HL-60/S4 treated with retinoic acid at 250 ng/mL for 4 days and 3 days (cell line): Measurements from ENCODE around the gene RFX7.
"Not testable (repeated sequence)": the region's sequence is repeated elsewhere in the genome, so short reads cannot be mapped to it uniquely, and the experiment has no call there.

Source experiments
- in situ Hi-C: fragments of 300-500 bp; cut with MboI; formaldehyde crosslinking; loops from 2 replicates; pipeline ENCODE4 v1.7.0; 2022; ENCODE audit warnings: low sequenced_read_pairs

RFX7 gene

DNA sequence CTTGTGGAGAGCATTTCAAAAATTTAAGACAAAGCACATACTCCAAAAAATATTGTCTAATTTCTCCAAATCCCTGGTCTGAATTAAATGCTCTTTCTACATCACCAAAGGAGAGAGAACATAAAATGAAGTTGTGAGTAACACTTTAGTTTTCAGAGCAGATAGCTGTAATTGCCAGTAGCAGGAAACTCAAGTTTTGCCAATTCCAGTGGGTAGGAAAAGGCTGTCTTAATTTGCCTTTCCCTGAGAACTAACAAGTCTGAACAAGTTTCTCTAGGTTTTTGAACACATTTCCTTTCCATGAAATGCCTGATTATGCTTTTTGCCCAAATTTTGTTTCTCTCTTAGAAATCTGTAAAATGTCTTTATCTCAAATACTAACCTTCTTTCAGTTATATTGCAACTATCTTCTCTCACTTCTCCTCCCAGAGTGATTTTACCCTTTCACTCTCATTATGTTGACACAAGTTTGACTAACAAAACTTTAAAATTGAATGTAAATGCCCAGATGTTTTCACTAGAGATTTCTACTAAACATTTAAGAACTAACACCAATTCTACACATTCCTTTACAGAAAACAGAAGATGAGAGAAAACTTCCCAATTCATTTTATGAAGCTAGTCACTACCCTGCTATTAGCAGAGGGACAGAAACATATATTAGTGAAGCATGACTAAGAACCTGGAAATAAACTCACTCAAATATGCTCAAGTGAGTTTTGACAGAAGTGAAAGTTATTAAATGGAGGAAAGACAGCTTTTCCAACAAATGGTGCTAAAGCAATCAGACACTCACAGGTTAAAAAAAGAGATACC is 38.4 kb downstream of the RFX7 start:
- in situ Hi-C loops = no loop called here

DNA sequence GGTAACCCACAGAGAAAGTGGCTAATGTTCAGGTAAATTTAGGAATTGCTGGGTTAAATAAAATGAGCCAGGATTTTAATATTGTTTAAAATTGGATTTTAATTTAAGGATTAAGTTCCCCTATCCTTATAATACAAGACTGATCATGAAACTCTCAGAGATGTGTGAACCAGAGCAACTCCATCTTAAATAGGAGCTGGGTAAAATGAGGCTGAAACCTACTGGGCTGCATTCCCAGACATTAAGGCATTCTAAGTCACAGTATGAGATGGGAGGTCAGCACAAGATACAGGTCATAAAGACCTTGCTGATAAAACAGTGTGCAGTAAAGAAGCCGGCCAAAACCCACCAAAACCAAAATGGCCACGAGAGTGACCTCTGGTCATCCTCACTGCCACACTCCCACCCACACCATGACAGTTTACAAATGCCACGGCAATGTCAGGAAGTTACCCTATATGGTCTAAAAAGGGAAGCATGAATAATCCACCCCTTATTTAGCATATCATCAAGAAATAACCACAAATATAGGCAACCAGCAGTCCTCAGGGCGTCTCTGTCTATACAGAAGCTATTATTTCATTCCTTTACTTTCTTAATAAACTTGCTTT is 40.3 kb downstream of the RFX7 start:
- in situ Hi-C loops = not testable (repeated sequence)

GRCh38 chr15:56202701-56203100 is 41.0 kb downstream of the RFX7 start:
- in situ Hi-C loops = no loop called here

GRCh38 chr15:56199038-56199437 is 44.6 kb downstream of the RFX7 start:
- in situ Hi-C loops = no loop called here

DNA sequence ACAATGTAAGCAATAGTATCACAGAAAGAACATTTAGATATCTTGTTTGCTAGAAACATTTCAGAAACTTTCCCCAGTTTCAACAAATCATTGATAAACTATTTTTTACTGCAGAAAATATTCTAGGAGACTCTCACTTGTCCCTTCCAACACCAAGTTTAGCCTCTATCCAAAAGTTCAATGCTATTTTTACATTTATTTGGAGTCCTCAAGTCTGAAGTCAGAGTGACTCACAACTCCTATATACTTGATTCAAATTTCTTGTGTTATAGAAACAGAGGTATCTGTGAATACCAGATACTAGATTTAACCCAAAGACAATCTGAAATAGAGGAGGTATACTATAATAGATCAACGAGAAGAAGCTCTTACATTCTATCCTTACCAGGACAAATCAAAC is 49.6 kb downstream of the RFX7 start:
- in situ Hi-C loops = no loop called here

DNA sequence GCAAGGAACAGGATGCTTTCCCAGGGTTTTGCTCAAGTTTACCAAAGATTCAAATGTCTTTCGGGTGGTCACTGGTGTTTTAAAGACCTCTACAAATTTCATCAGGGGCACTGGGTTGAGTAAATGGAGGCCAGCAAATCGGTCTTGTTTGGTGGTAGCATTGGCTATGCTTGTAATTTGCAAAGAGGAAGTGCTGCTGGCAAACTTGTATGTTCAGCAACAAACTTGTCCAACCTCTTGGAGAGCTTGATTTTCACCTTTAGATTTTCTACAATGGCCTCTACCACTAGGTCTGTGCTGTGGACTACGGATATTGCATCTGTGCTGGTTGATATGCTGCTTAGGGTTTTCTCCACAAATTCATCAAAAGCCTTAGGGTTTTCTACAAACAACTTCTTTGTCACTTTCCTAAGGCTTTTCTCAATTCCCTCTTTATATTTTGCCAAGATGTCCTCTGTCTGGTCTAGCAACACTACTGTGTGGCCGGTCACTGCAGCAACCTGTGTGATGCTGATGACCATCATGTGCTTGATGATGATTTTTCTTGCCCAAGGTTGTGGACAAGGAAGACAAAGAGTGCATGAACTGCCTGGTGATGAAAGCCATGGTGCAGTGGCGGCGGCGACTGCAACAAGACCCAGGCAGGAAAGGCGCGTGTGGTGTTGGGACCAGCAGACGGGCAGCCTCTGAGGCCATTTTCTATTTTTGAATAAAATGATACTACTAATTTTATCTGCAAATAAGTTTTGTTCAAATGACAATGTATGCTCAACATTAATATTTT is 50.8 kb downstream of the RFX7 start:
- in situ Hi-C loops = no loop called here

DNA sequence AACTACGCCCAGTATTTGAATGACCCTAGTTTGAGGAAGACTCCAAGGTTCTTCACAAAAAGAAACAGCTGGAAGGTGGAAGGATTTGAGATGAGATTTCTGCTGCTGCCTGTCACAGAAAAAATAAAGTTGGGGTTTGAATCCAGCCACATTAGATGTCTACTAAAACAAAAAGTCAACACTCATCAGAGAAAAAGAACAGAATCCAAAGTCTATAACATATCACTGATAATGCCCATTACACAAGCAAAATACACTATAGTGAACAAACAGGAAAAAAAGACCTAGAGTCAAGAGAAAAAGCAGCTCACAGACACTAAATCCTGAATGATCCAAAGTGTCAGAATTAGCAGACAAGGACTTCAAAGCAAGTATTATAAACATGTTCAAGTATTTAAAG is 56.0 kb downstream of the RFX7 start:
- in situ Hi-C loops = no loop called here

GRCh38 chr15:56185980-56186379 is 57.7 kb downstream of the RFX7 start:
- in situ Hi-C loops = no loop called here

- in situ Hi-C loops = no loop called here
Measured at GRCh38 chr15:56184516-56184915, 59.2 kb downstream of the RFX7 start.

- in situ Hi-C loops = no loop called here
Measured at GRCh38 chr15:56180851-56181250, 62.8 kb downstream of the RFX7 start.

DNA sequence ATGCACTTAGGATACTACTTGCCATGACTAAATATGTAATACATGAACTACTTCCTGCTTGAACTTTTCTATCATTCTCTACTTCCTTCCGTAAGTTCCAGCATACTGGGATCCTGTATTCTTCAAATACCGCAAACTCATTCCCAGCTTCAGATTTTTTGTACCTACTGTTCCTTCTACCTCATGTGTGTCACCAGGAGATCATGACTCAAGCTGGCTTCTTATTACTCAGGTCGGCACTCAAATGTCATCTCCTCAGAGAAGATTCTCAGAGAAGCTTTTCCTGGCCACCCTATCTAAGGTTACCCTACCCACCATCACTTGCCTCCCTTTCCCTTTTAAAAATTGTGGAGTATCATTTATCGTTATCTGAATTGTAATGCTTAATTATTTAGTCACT is 66.7 kb downstream of the RFX7 start:
- in situ Hi-C loops = no loop called here

- in situ Hi-C loops = no loop called here
Measured at GRCh38 chr15:56175788-56176187, 67.9 kb downstream of the RFX7 start.

GRCh38 chr15:56174649-56175048 is 69.0 kb downstream of the RFX7 start:
- in situ Hi-C loops = no loop called here

- in situ Hi-C loops = no loop called here
Measured at GRCh38 chr15:56168394-56168793, 75.3 kb downstream of the RFX7 start.

GRCh38 chr15:56165234-56165633 is 78.4 kb downstream of the RFX7 start:
- in situ Hi-C loops = no loop called here

GRCh38 chr15:56160966-56161365 is 82.7 kb downstream of the RFX7 start:
- in situ Hi-C loops = no loop called here

GRCh38 chr15:56156877-56157276 is 86.8 kb downstream of the RFX7 start:
- in situ Hi-C loops = no loop called here

GRCh38 chr15:56155278-56155677 is 88.4 kb downstream of the RFX7 start:
- in situ Hi-C loops = not testable (repeated sequence)

- in situ Hi-C loops = not testable (repeated sequence)
Measured at GRCh38 chr15:56154768-56155167, 88.9 kb downstream of the RFX7 start.

DNA sequence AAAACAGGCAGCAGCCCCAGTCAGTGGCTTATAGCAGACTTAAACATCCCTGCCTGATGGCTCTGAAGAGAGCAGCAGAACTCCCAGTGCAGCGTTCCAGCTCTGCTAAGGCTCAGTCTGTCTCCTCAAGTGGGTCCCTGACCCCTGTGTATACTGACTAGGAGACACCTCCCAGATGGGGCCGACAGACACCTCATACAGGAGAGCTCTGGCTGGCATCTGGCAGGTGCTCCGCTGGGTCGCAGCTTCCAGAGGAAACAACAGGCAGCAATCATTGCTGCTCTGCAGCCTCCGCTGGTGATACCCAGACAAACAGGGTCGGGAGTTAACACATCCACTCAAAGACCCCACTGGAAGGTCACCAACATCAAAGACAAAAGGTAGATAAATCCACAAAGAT is 93.5 kb downstream of the RFX7 start:
- in situ Hi-C loops = no loop called here

DNA sequence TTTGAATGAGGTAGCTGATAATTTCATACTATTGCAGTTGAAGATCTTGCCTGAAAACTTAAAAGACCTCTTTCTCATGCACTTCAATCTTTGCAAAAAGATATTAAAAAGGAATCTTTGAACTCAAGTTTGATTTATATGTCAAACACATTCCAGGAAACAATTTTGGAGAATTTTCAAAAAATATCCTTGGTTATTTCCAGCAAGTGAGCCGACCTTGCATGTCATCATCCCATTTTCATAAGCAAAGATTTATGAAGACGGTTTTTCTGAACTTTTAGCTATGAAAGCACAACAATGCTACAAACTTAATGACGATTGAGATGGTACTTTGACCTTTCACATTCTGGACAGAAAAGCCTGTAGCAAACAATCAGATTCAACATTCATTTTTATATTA is 95.6 kb downstream of the RFX7 start:
- in situ Hi-C loops = no loop called here

GRCh38 chr15:56146756-56147155 is 96.9 kb downstream of the RFX7 start:
- in situ Hi-C loops = no loop called here
